IPS-18c (cell line): ENCODE measurements around the gene SEPTIN1.

ENCODE experiments used
- H3K4me3 ChIP-seq: 2 replicates; pipeline ENCODE4 v1.7.0; 2013; ENCODE audit warnings: low read depth, mild to moderate bottlenecking, low read length, moderate library complexity; ENCODE audit not compliant: insufficient read depth
- H3K9me3 ChIP-seq: one replicate; pipeline ENCODE4 v1.6.1; 2013; ENCODE audit warnings: mild to moderate bottlenecking, low read length, moderate library complexity; ENCODE audit not compliant: control insufficient read depth, insufficient read depth

Gene SEPTIN1

GRCh38 chr16:30380803-30381208 lies 1.6 kb downstream of the SEPTIN1 start:
- Histone ChIP-seq H3K4me3 (no peak overlapping the region), H3K9me3 (no peaks in the 10 kb centered on the region)

GRCh38 chr16:30380072-30380802 lies 2.1 kb downstream of the SEPTIN1 start:
- Histone ChIP-seq H3K4me3 (no peak overlapping the region), H3K9me3 (no peaks in the 10 kb centered on the region)

- Histone ChIP-seq H3K9me3 (no peaks in the 10 kb centered on the region), H3K4me3 (peak overlapping the region; percentile 81)
Measured at GRCh38 chr16:30379158-30379783, 3.1 kb downstream of the SEPTIN1 start.

- no peaks in the 10 kb centered on the region for H3K9me3 ChIP-seq
- H3K4me3 ChIP-seq, result peak overlapping the region; percentile 84
Measured at GRCh38 chr16:30378236-30379157, 3.9 kb downstream of the SEPTIN1 start.

- Histone ChIP-seq H3K9me3 (no peaks in the 10 kb centered on the region), H3K4me3 (peak overlapping the region; percentile 84)
Measured at GRCh38 chr16:30377812-30378235, 4.5 kb downstream of the SEPTIN1 start.

- H3K9me3 ChIP-seq, result no peaks in the 10 kb centered on the region
- peak overlapping the region; percentile 28; the same call in 1 of the 2 replicates for H3K4me3 ChIP-seq
Measured at GRCh38 chr16:30377050-30377811, 5.1 kb downstream of the SEPTIN1 start.

- Histone ChIP-seq H3K9me3 (no peaks in the 10 kb centered on the region), H3K4me3 (no peak overlapping the region)
Measured at GRCh38 chr16:30376461-30376902, 5.9 kb downstream of the SEPTIN1 start.

GRCh38 chr16:30375864-30376263 lies 6.5 kb downstream of the SEPTIN1 start:
- Histone ChIP-seq H3K9me3 (no peaks in the 10 kb centered on the region), H3K4me3 (no peak overlapping the region)

- no peaks in the 10 kb centered on the region for H3K9me3 ChIP-seq
- no peak within 1 kb of the TSS for H3K4me3 ChIP-seq
Measured at GRCh38 chr16:30374538-30374937, 7.8 kb downstream of the SEPTIN1 start, which contains the start of gene MYL11. TSS of gene MYL11 (plus strand) at chr16:30374802. CDS start at chr16:30374858, 56 bp downstream.

GRCh38 chr16:30372725-30373124 lies 9.6 kb downstream of the SEPTIN1 start:
- no peaks in the 10 kb centered on the region for H3K9me3 ChIP-seq
- H3K4me3 ChIP-seq, result no peak overlapping the region

- Histone ChIP-seq H3K4me3 (no peak overlapping the region), H3K9me3 (no peaks in the 10 kb centered on the region)
Measured at GRCh38 chr16:30372038-30372712, 10.2 kb downstream of the SEPTIN1 start.

GRCh38 chr16:30371248-30371816 lies 11.0 kb downstream of the SEPTIN1 start:
- H3K9me3 ChIP-seq, result no peaks in the 10 kb centered on the region
- peak overlapping the region; percentile 35 for H3K4me3 ChIP-seq

GRCh38 chr16:30370456-30371247 lies 11.7 kb downstream of the SEPTIN1 start, which contains the start of gene TBC1D10B:
TSS of gene TBC1D10B (minus strand) at chr16:30370494. CDS start at chr16:30370183, 311 bp downstream.
- Histone ChIP-seq H3K4me3 (peak within 1 kb of the TSS; percentile 72), H3K9me3 (no peaks in the 10 kb centered on the region)

GRCh38 chr16:30369938-30370455 lies 12.4 kb downstream of the SEPTIN1 start:
- Histone ChIP-seq H3K4me3 (peak overlapping the region; percentile 72), H3K9me3 (no peaks in the 10 kb centered on the region)
